ENCODE results near the gene RIPOR2. TPM values are rescaled to one million over a fixed set of nuclear protein-coding genes. Genes with fewer than 3 reads are reported as not detected.

Gene RIPOR2
- total and polyA plus RNA-seq, 10 of the 15 experiments (the other 5 are each of a cell fraction or from before 2014, with no cell fraction given), result 22.2 to 48.2 (median 34.7) TPM

DNA sequence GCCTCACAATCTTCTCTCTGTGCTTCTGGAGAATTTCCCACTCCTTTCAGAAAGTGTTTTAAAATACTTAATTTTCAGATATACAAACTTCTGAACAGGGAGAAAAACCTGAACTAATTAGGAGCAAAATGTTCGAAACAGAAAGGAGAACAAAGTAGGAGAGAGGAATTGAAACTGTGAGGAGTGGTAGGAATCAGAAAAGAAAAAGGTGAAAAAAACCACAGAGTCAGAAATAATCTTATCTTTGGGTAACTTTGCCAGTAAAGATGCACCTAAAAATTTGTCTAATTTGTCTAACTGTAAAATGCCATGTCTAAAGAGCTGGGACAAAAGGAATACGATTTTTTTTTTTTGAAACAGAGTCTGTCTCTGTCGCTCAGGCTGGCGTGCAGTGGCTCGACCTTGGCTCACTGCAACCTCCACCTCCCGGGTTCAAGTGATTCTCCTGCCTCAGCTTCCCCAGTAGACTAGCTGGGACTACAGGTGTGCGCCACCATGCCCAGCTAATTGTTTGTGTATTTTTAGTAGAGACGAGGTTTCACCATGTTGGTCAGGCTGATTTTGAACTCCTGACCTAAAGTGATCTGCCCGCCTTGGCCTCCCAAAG is 4.7 kb upstream of the RIPOR2 start (continued):
- TF ChIP-seq ATF2 (IDR thresholded peaks at IDR 0.05; ENCODE audit: low read length) (peak; percentile 80), NBN (IDR thresholded peaks at IDR 0.05) (peak; percentile 80), SMARCA5 (IDR thresholded peaks at IDR 0.05) (peak; percentile 69; the same call in 1 of the 2 replicates), ESRRA (IDR thresholded peaks at IDR 0.05; ENCODE audit: low read length) (no peak), IKZF2 (IDR thresholded peaks at IDR 0.05) (peak; percentile 99), ATF7 (IDR thresholded peaks at IDR 0.05; ENCODE audit: low read depth) (peak; percentile 52; the same call in 1 of the 2 replicates), ZNF274 (IDR thresholded peaks at IDR 0.05; ENCODE audit: insufficient read depth, insufficient read length) (no peak), SP1 (IDR thresholded peaks at IDR 0.05; ENCODE audit: low read depth, low read length) (no peak), ZNF217 (IDR thresholded peaks at IDR 0.05) (peak; percentile 71; the same call in 1 of the 2 replicates), MYB (IDR thresholded peaks at IDR 0.05; ENCODE audit: borderline replicate concordance, low read depth, low read length) (no peak), NRF1 (conservative IDR thresholded peaks at IDR 0.05; ENCODE audit: low read depth, low read length) (no peak), MTA2 (IDR thresholded peaks at IDR 0.05; ENCODE audit: low read depth) (peak; percentile 98), PRDM15 (CRISPR knock-in tag; IDR thresholded peaks at IDR 0.05) (no peak), NR2F1 (conservative IDR thresholded peaks at IDR 0.05) (0 out of 2 replicates have a peak, but pooled peaks have one; percentile 31), BRCA1 (IDR thresholded peaks at IDR 0.05; ENCODE audit: low read depth, low read length) (no peak)
- TF ChIP-seq, protein P1, sequence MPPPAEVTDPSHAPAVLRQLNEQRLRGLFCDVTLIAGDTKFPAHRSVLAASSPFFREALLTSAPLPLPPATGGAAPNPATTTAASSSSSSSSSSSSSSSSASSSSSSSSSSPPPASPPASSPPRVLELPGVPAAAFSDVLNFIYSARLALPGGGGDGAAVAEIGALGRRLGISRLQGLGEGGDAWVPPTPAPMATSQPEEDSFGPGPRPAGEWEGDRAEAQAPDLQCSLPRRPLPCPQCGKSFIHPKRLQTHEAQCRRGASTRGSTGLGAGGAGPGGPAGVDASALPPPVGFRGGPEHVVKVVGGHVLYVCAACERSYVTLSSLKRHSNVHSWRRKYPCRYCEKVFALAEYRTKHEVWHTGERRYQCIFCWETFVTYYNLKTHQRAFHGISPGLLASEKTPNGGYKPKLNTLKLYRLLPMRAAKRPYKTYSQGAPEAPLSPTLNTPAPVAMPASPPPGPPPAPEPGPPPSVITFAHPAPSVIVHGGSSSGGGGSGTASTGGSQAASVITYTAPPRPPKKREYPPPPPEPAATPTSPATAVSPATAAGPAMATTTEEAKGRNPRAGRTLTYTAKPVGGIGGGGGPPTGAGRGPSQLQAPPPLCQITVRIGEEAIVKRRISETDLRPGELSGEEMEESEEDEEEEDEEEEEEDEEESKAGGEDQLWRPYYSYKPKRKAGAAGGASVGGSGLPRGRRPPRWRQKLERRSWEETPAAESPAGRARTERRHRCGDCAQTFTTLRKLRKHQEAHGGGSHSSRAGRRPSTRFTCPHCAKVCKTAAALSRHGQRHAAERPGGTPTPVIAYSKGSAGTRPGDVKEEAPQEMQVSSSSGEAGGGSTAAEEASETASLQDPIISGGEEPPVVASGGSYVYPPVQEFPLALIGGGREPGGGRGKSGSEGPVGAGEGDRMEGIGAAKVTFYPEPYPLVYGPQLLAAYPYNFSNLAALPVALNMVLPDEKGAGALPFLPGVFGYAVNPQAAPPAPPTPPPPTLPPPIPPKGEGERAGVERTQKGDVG (CRISPR knock-in tag; IDR thresholded peaks at IDR 0.05), result no peak
- TF ChIP-seq, protein P2, sequence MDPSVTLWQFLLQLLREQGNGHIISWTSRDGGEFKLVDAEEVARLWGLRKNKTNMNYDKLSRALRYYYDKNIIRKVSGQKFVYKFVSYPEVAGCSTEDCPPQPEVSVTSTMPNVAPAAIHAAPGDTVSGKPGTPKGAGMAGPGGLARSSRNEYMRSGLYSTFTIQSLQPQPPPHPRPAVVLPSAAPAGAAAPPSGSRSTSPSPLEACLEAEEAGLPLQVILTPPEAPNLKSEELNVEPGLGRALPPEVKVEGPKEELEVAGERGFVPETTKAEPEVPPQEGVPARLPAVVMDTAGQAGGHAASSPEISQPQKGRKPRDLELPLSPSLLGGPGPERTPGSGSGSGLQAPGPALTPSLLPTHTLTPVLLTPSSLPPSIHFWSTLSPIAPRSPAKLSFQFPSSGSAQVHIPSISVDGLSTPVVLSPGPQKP (IDR thresholded peaks at IDR 0.05; ENCODE audit: low read depth, low read length), result no peak
- TF ChIP-seq, protein P3, sequence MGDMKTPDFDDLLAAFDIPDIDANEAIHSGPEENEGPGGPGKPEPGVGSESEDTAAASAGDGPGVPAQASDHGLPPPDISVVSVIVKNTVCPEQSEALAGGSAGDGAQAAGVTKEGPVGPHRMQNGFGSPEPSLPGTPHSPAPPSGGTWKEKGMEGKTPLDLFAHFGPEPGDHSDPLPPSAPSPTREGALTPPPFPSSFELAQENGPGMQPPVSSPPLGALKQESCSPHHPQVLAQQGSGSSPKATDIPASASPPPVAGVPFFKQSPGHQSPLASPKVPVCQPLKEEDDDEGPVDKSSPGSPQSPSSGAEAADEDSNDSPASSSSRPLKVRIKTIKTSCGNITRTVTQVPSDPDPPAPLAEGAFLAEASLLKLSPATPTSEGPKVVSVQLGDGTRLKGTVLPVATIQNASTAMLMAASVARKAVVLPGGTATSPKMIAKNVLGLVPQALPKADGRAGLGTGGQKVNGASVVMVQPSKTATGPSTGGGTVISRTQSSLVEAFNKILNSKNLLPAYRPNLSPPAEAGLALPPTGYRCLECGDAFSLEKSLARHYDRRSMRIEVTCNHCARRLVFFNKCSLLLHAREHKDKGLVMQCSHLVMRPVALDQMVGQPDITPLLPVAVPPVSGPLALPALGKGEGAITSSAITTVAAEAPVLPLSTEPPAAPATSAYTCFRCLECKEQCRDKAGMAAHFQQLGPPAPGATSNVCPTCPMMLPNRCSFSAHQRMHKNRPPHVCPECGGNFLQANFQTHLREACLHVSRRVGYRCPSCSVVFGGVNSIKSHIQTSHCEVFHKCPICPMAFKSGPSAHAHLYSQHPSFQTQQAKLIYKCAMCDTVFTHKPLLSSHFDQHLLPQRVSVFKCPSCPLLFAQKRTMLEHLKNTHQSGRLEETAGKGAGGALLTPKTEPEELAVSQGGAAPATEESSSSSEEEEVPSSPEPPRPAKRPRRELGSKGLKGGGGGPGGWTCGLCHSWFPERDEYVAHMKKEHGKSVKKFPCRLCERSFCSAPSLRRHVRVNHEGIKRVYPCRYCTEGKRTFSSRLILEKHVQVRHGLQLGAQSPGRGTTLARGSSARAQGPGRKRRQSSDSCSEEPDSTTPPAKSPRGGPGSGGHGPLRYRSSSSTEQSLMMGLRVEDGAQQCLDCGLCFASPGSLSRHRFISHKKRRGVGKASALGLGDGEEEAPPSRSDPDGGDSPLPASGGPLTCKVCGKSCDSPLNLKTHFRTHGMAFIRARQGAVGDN (IDR thresholded peaks at IDR 0.05), result no peak
